ENCODE data around the gene SMIM29.
"Not testable (repeated sequence)": the region's sequence is repeated elsewhere in the genome, so short reads cannot be mapped to it uniquely, and the experiment has no call there.

SMIM29 gene

GRCh38 chr6:34267746-34268145 is 18.9 kb upstream of the SMIM29 start:
- DNase-seq (ENCODE audit: low read depth), result no peak

- not testable (repeated sequence) for DNase-seq (ENCODE audit: low read depth)
Observed at GRCh38 chr6:34263484-34263883, 14.7 kb upstream of the SMIM29 start.

GRCh38 chr6:34260576-34261267 is 11.9 kb upstream of the SMIM29 start:
- DNase-seq (ENCODE audit: low read depth), result no peak

GRCh38 chr6:34259529-34260069 is 10.8 kb upstream of the SMIM29 start:
- DNase-seq (ENCODE audit: low read depth), result no peak

- not testable (repeated sequence) for DNase-seq (ENCODE audit: low read depth)
Observed at GRCh38 chr6:34252395-34252794, 3.6 kb upstream of the SMIM29 start.

GRCh38 chr6:34249469-34250261 is 859 bp upstream of the SMIM29 start:
- no peak for DNase-seq (ENCODE audit: low read depth)

GRCh38 chr6:34248198-34248726 is 544 bp downstream of the SMIM29 start:
- no peak for DNase-seq (ENCODE audit: low read depth)

- no peak for DNase-seq (ENCODE audit: low read depth)
Observed at GRCh38 chr6:34247481-34248197, 1.2 kb downstream of the SMIM29 start.

- DNase-seq (ENCODE audit: low read depth), result no peak
Observed at GRCh38 chr6:34246563-34247391, 2.0 kb downstream of the SMIM29 start.

- DNase-seq (ENCODE audit: low read depth), result no peak
Observed at GRCh38 chr6:34246249-34246562, 2.6 kb downstream of the SMIM29 start.

- DNase-seq (ENCODE audit: low read depth), result not testable (repeated sequence)
Observed at GRCh38 chr6:34245761-34246140, 3.1 kb downstream of the SMIM29 start.

- DNase-seq (ENCODE audit: low read depth), result not testable (repeated sequence)
Observed at GRCh38 chr6:34245032-34245760, 3.6 kb downstream of the SMIM29 start.

GRCh38 chr6:34243901-34244884 is 4.6 kb downstream of the SMIM29 start:
- DNase-seq (ENCODE audit: low read depth), result peak; percentile 98

GRCh38 chr6:34243131-34243771 is 5.6 kb downstream of the SMIM29 start:
- no peak for DNase-seq (ENCODE audit: low read depth)

GRCh38 chr6:34242252-34243130 is 6.3 kb downstream of the SMIM29 start:
- DNase-seq (ENCODE audit: low read depth), result no peak

GRCh38 chr6:34241351-34242215 is 7.2 kb downstream of the SMIM29 start:
- no peak for DNase-seq (ENCODE audit: low read depth)
